Measurements from ENCODE around the gene CDH4. TPM values are rescaled to one million over a fixed set of nuclear protein-coding genes. Genes with fewer than 3 reads are reported as not detected.

Gene CDH4
- polyA plus RNA-seq, 1 donor (not counting 4 experiments of a cell fraction or from before 2014, with no cell fraction given): 2.2 TPM

- DNase-seq (ENCODE audit: low read depth, low spot score) (no peak), FAIRE-seq (no peak)
- TF ChIP-seq CTCF (optimal IDR thresholded peaks at IDR 0.05 in 1 of 3, IDR thresholded peaks at IDR 0.05 in 1 of 3, conservative IDR thresholded peaks at IDR 0.05 in 1 of 3; ENCODE audit: extremely low read depth in 1 of 3, insufficient read depth in 2 of 3, low read length in 3 of 3) (no peak), EZH2 (IDR thresholded peaks at IDR 0.05; ENCODE audit: low read length) (no peak)
- H3K9me3 ChIP-seq (ENCODE audit: control insufficient read depth, low read depth, low read length): no peaks in the 10 kb centered on the region
- H3K9me1 ChIP-seq (ENCODE audit: control insufficient read depth, extremely low read depth, insufficient read depth, low read length): no peaks in the 10 kb centered on the region
- no peak overlapping the region for H3K4me3 ChIP-seq (ENCODE audit: control insufficient read depth in 2 of 3, extremely low read depth in 1 of 3, insufficient read depth in 2 of 3, low read depth in 1 of 3, low read length in 3 of 3)
- no peak overlapping the region for H3K27ac ChIP-seq (ENCODE audit: control insufficient read depth, insufficient read depth, low read length)
- H4K20me1 ChIP-seq (ENCODE audit: control insufficient read depth, extremely low read depth, insufficient read depth, low read length): peaks cover 8% of the 10 kb centered on the region
- H3K4me2 ChIP-seq (ENCODE audit: control insufficient read depth, extremely low read depth, insufficient read depth, low read depth, low read length): no peak overlapping the region
- no peaks in the 10 kb centered on the region for H3K36me3 ChIP-seq (ENCODE audit: control insufficient read depth in 2 of 2, extremely low read depth in 1 of 2, insufficient read depth in 2 of 2, low read length in 2 of 2)
- peaks cover 4% of the 10 kb centered on the region for H3K27me3 ChIP-seq (ENCODE audit: control insufficient read depth, extremely low read depth, insufficient read depth, low read length)
- no peak overlapping the region for H3K9ac ChIP-seq (ENCODE audit: control insufficient read depth, extremely low read depth, insufficient read depth, low read length)
- H3K4me1 ChIP-seq (ENCODE audit: control insufficient read depth, extremely low read depth, insufficient read depth, low read length): no peaks in the 10 kb centered on the region
- dilution Hi-C loops (cut with MboI; ENCODE audit: extremely low pct_ligation_motif_present, low sequenced_read_pairs): no loop called here
- H2AFZ ChIP-seq (ENCODE audit: control insufficient read depth, low read length): no peak overlapping the region
- no peaks in the 10 kb centered on the region for H3K79me2 ChIP-seq (ENCODE audit: control insufficient read depth, insufficient read depth, low read length)
Observed at GRCh38 chr20:61897401-61898295, 645.6 kb downstream of the CDH4 start.

DNA sequence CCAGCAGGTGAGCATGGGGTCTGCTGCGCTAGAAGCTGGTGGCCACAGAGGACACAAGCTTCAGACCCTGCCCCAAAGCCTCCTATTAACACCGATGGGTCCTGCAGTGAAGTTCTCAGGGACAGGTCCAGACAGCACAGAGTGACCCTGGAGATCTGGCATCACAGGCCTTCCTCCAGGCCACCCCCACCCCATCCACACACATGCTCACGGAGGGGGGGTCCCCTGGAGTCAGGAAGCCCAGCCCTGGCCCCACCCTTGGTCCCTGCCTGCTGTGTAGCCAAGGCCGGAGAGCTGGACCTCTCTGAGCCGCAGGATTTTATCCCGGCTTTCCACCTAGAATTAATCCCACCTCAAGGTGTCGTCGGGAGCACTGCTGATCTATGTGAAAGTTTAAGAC lies 646.3 kb downstream of the CDH4 start:
- no peaks in the 10 kb centered on the region for H3K4me1 ChIP-seq (ENCODE audit: control insufficient read depth, extremely low read depth, insufficient read depth, low read length)
- no peak overlapping the region for H3K27ac ChIP-seq (ENCODE audit: control insufficient read depth, insufficient read depth, low read length)
- peaks cover 8% of the 10 kb centered on the region for H4K20me1 ChIP-seq (ENCODE audit: control insufficient read depth, extremely low read depth, insufficient read depth, low read length)
- no peaks in the 10 kb centered on the region for H3K36me3 ChIP-seq (ENCODE audit: control insufficient read depth in 2 of 2, extremely low read depth in 1 of 2, insufficient read depth in 2 of 2, low read length in 2 of 2)
- no peak overlapping the region for H3K9ac ChIP-seq (ENCODE audit: control insufficient read depth, extremely low read depth, insufficient read depth, low read length)
- DNase-seq (ENCODE audit: low read depth, low spot score) (no peak), FAIRE-seq (no peak)
- H3K79me2 ChIP-seq (ENCODE audit: control insufficient read depth, insufficient read depth, low read length): no peaks in the 10 kb centered on the region
- dilution Hi-C loops (cut with MboI; ENCODE audit: extremely low pct_ligation_motif_present, low sequenced_read_pairs): no loop called here
- no peak overlapping the region for H3K4me2 ChIP-seq (ENCODE audit: control insufficient read depth, extremely low read depth, insufficient read depth, low read depth, low read length)
- no peak overlapping the region for H3K4me3 ChIP-seq (ENCODE audit: control insufficient read depth in 2 of 3, extremely low read depth in 1 of 3, insufficient read depth in 2 of 3, low read depth in 1 of 3, low read length in 3 of 3)
- no peak overlapping the region for H2AFZ ChIP-seq (ENCODE audit: control insufficient read depth, low read length)
- peaks cover 4% of the 10 kb centered on the region for H3K27me3 ChIP-seq (ENCODE audit: control insufficient read depth, extremely low read depth, insufficient read depth, low read length)
- no peaks in the 10 kb centered on the region for H3K9me1 ChIP-seq (ENCODE audit: control insufficient read depth, extremely low read depth, insufficient read depth, low read length)
- no peaks in the 10 kb centered on the region for H3K9me3 ChIP-seq (ENCODE audit: control insufficient read depth, low read depth, low read length)
- TF ChIP-seq EZH2 (IDR thresholded peaks at IDR 0.05; ENCODE audit: low read length) (no peak), CTCF (optimal IDR thresholded peaks at IDR 0.05 in 1 of 3, IDR thresholded peaks at IDR 0.05 in 1 of 3, conservative IDR thresholded peaks at IDR 0.05 in 1 of 3; ENCODE audit: extremely low read depth in 1 of 3, insufficient read depth in 2 of 3, low read length in 3 of 3) (no peak)

All from keratinocyte (primary cell).